HCT116 (cell line): ENCODE measurements around the gene RAVER1. TPM values are rescaled to one million over a fixed set of nuclear protein-coding genes. Genes with fewer than 3 reads are reported as not detected.

Source experiments
- ATAC-seq: fragments of 200-7000 bp; cut with Tn5 transposase; 2 replicates; pipeline ENCODE4 v1.9.1; 2020; ENCODE audit warnings: mild to moderate bottlenecking, moderate library complexity
- BruUV-seq: library from RNA; stranded (reverse); fragments of 400-500 nt; replicated peaks from 2 replicates; lab custom pipeline; 2021; lab: Mats Ljungman, UMichigan
- CTCF ChIA-PET: fragments of 300-600 bp; sonication (Branson Sonifier 250); formaldehyde crosslinking; loops from one replicate; lab custom pipeline; 2021; ENCODE audit warnings: antibody characterized with exemption; lab: Charles Lee
- POLR2A ChIA-PET: fragments of 300-600, 350-600 bp; sonication (Branson Sonifier 250); formaldehyde crosslinking; loops from one replicate; lab custom pipeline; 2021; ENCODE audit warnings: antibody characterized with exemption; lab: Charles Lee
- RAD21 ChIA-PET, 2 experiments: fragments of 300-600 bp; sonication (Branson Sonifier 250); formaldehyde crosslinking; loops; one replicate each; lab custom pipeline; 2023; ENCODE audit warnings: low total read pairs in 2 of 2; ENCODE audit not compliant: uncharacterized antibody in 2 of 2, unreplicated experiment in 2 of 2, low non-redundant PET in 1 of 2; lab: Charles Lee
- DNase-seq: peaks from one replicate; pipeline ENCODE4 v3.0.0-alpha.2; 2010; ENCODE audit warnings: low read depth, low spot score
- H2AFZ ChIP-seq: fragments of 200-600 bp; shearing (Covaris generic), sonication (generic); 2 replicates; pipeline ENCODE4 v1.6.1; 2017; ENCODE audit warnings: low read depth, mixed run types, mixed read lengths, antibody characterized with exemption, low read length; ENCODE audit not compliant: poor library complexity, severe bottlenecking
- H3K27ac ChIP-seq: 2 replicates; pipeline ENCODE4 v1.5.1; 2012; ENCODE audit warnings: low read depth, low read length
- H3K27me3 ChIP-seq: fragments of 200-600 bp; sonication (generic); 2 replicates; pipeline ENCODE4 v1.6.1; 2016; ENCODE audit warnings: mixed run types, low read length, mixed read lengths; ENCODE audit not compliant: insufficient read depth
- H3K36me3 ChIP-seq, 2 experiments: fragments of 200-500 bp in 1 of 2; fragments of 200-600 bp in 1 of 2; sonication (Bioruptor generic) in 1 of 2; sonication (generic) in 1 of 2; 2 replicates each; pipeline versions ENCODE4 v1.5.1 to v1.6.1; 2014 to 2016; ENCODE audit warnings: low read length in 2 of 2, inconsistent platforms in 1 of 2, mixed read lengths in 1 of 2, mixed run types in 1 of 2; ENCODE audit not compliant: insufficient read depth in 2 of 2, control insufficient read depth in 1 of 2
- H3K4me1 ChIP-seq, 2 experiments: fragments of 200-600 bp in 1 of 2; sonication (generic) in 1 of 2; 2 replicates each; pipeline versions ENCODE4 v1.5.1 to v1.6.1; 2012 to 2017; ENCODE audit warnings: low read length in 2 of 2, inconsistent platforms in 1 of 2, mild to moderate bottlenecking in 1 of 2, mixed read lengths in 1 of 2, mixed run types in 1 of 2, moderate library complexity in 1 of 2; ENCODE audit not compliant: insufficient read depth in 2 of 2, control insufficient read depth in 1 of 2
- H3K4me2 ChIP-seq: fragments of 200-600 bp; sonication (generic); 2 replicates; pipeline ENCODE4 v1.6.1; 2017; ENCODE audit warnings: mixed run types, low read length, mixed read lengths
- H3K4me3 ChIP-seq, 2 experiments: fragments of 200-600 bp in 1 of 2; sonication (generic) in 1 of 2; replicated peaks in 1 of 2; 2 replicates each; pipeline ENCODE4 v1.5.1; 2011 to 2016; ENCODE audit warnings: low read length in 2 of 2, control low read depth in 1 of 2, low read depth in 1 of 2, mild to moderate bottlenecking in 1 of 2, mixed read lengths in 1 of 2, mixed run types in 1 of 2
- H3K79me2 ChIP-seq: fragments of 200-600 bp; sonication (generic); 2 replicates; pipeline ENCODE4 v1.6.1; 2017; ENCODE audit warnings: mild to moderate bottlenecking, mixed run types, low read length, moderate library complexity, mixed read lengths; ENCODE audit not compliant: insufficient read depth
- H3K9ac ChIP-seq: fragments of 200-600 bp; sonication (generic); 2 replicates; pipeline ENCODE4 v1.6.1; 2016; ENCODE audit warnings: low read length, mixed read lengths
- H3K9me2 ChIP-seq: fragments of 200-600 bp; sonication (generic), shearing (Covaris generic); 2 replicates; pipeline ENCODE4 v1.6.1; 2017; ENCODE audit warnings: mixed run types, mild to moderate bottlenecking, moderate library complexity; ENCODE audit not compliant: insufficient read depth
- H3K9me3 ChIP-seq, 2 experiments: fragments of 200-500 bp in 1 of 2; fragments of 200-600 bp in 1 of 2; sonication (Bioruptor generic) in 1 of 2; sonication (generic) in 1 of 2; 2 replicates each; pipeline ENCODE4 v1.6.1; 2014 to 2017; ENCODE audit warnings: low read length in 2 of 2, mixed read lengths in 2 of 2, inconsistent platforms in 1 of 2, low read depth in 1 of 2, mild to moderate bottlenecking in 1 of 2, mixed run types in 1 of 2, moderate library complexity in 1 of 2; ENCODE audit not compliant: control insufficient read depth in 1 of 2, insufficient read depth in 1 of 2
- H4K20me1 ChIP-seq: fragments of 200-600 bp; sonication (generic), shearing (Covaris generic); 2 replicates; pipeline ENCODE4 v1.6.1; 2017; ENCODE audit warnings: mixed run types, mild to moderate bottlenecking, moderate library complexity; ENCODE audit not compliant: insufficient read depth
- ATF3 ChIP-seq: IDR thresholded peaks from 2 replicates; pipeline ENCODE4 v1.6.1; 2012
- CEBPB ChIP-seq: IDR thresholded peaks from 2 replicates; pipeline ENCODE4 v1.6.1; 2012; ENCODE audit warnings: low read depth
- CTCF ChIP-seq, 3 experiments: fragments of 200-600 bp in 1 of 3; sonication (generic) in 1 of 3; IDR thresholded peaks in 2 of 3; conservative IDR thresholded peaks in 1 of 3; 2 replicates each; pipeline ENCODE4 v1.5.1; 2012 to 2017; ENCODE audit warnings: low read depth in 2 of 3, low read length in 2 of 3, antibody characterized with exemption in 1 of 3, borderline replicate concordance in 1 of 3, control low read depth in 1 of 3, mild to moderate bottlenecking in 1 of 3, mixed read lengths in 1 of 3, mixed run types in 1 of 3, moderate library complexity in 1 of 3; ENCODE audit not compliant: insufficient read depth in 1 of 3
- ELF1 ChIP-seq: IDR thresholded peaks from 2 replicates; pipeline ENCODE4 v1.6.1; 2012; ENCODE audit warnings: low read depth, borderline replicate concordance
- EZH2phosphoT487 ChIP-seq: fragments of 200-600 bp; IDR thresholded peaks from 2 replicates; pipeline ENCODE4 v1.6.1; 2018; ENCODE audit warnings: antibody characterized with exemption, borderline replicate concordance
- POLR2A ChIP-seq: IDR thresholded peaks from 2 replicates; pipeline ENCODE4 v1.7.0; 2011; ENCODE audit warnings: borderline replicate concordance; ENCODE audit not compliant: insufficient read depth, insufficient read length; ENCODE audit errors: extremely low read depth
- RAD21 ChIP-seq: IDR thresholded peaks from 2 replicates; pipeline ENCODE4 v1.6.1; 2012; ENCODE audit warnings: low read depth, mild to moderate bottlenecking
- SP1 ChIP-seq: IDR thresholded peaks from 2 replicates; pipeline ENCODE4 v1.6.1; 2012; ENCODE audit warnings: low read depth
- SRF ChIP-seq: IDR thresholded peaks from 2 replicates; pipeline ENCODE4 v1.6.1; 2012; ENCODE audit warnings: low read depth
- YY1 ChIP-seq: IDR thresholded peaks from 2 replicates; pipeline ENCODE4 v1.6.1; 2011; ENCODE audit warnings: low read length, low read depth, moderate library complexity, mild to moderate bottlenecking; ENCODE audit not compliant: insufficient replicate concordance; ENCODE audit errors: extremely low read depth
- ZFX ChIP-seq: fragments of 450-650 bp; IDR thresholded peaks from 2 replicates; pipeline ENCODE4 v1.6.1; 2017
- ZNF274 ChIP-seq: fragments of 200-500 bp; sonication (Bioruptor generic); IDR thresholded peaks from 2 replicates; pipeline ENCODE4 v1.6.1; 2014; ENCODE audit warnings: mild to moderate bottlenecking, low read depth, low read length, inconsistent platforms
- intact Hi-C: fragments of 100-400 bp; cut with micrococcal nuclease; formaldehyde crosslinking; loops from 2 replicates; pipeline ENCODE4 v1.10.0; 2022
- total RNA-seq: library from RNA; stranded (reverse); gene quantifications from one replicate; pipeline ENCODE4 v1.2.1, GENCODE V29; 2021; ENCODE audit not compliant: unreplicated experiment
- TF ChIP-seq, protein P1 (sequence below): IDR thresholded peaks from 2 replicates; pipeline ENCODE4 v1.6.1; 2012; ENCODE audit warnings: low read depth

RAVER1 gene
- total RNA-seq, 1 experiment from 2014 or later: 71.0 TPM

GRCh38 chr19:10362259-10362658, 28.9 kb upstream of the RAVER1 start (continued):
- TF ChIP-seq ZFX (no peak), EZH2phosphoT487 (no peak), ZNF274 (no peak)
- TF ChIP-seq, all 23 proteins: peak for 0

DNA sequence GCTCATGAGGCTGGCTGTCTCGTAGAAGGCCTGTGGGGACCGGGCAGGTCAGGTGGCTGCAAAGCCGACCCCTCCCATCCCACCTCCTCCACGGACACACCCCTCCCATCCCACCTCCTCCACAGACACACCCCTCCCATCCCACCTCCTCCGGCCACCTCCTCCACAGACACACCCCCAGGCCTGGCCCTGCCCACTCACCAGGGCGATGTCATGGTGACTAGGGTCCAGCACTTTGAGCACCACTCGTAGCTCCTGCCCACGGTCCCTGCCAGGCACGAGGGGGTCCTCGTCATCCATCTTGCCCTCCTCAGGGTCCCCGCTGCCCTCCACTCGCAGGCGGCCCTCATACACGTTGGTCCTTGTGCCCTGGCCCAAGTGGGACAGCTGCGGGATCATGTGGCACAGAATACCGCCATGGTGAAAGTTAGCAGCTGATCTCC, 28.3 kb upstream of the RAVER1 start:
- ChIA-PET RAD21 (no interaction called here), CTCF (no interaction called here), POLR2A (interaction anchor here (1.5 kb wide), 1 partner anchor 72 kb away, joined by 3 read pairs; the partner anchor contains the start of gene ICAM5)
- DNase-seq: no peak
- no TSS peak for BruUV-seq
- peak; percentile 52; the same call in 1 of the 2 replicates for ATAC-seq
- H2AFZ ChIP-seq: no peak overlapping the region
- no peaks in the 10 kb centered on the region for H4K20me1 ChIP-seq
- no peaks in the 10 kb centered on the region for H3K9me3 ChIP-seq
- TF ChIP-seq YY1: no peak
- TF ChIP-seq ZNF274: no peak
- TF ChIP-seq SRF: no peak
- no peak for TF ChIP-seq SP1
- TF ChIP-seq ELF1: no peak
- TF ChIP-seq RAD21: no peak
- H3K79me2 ChIP-seq: no peaks in the 10 kb centered on the region
- H3K4me3 ChIP-seq: no peak overlapping the region
- H3K9ac ChIP-seq: no peak overlapping the region
- no peaks in the 10 kb centered on the region for H3K4me1 ChIP-seq
- H3K27me3 ChIP-seq: no peaks in the 10 kb centered on the region
- H3K36me3 ChIP-seq: peaks cover 14 to 16% of the 10 kb centered on the region in 2 experiments; a peak in 3 of 4 replicates
- no peak overlapping the region for H3K27ac ChIP-seq
- no peak overlapping the region for H3K4me2 ChIP-seq
- no peaks in the 10 kb centered on the region for H3K9me2 ChIP-seq
- intact Hi-C loops: no loop called here

DNA sequence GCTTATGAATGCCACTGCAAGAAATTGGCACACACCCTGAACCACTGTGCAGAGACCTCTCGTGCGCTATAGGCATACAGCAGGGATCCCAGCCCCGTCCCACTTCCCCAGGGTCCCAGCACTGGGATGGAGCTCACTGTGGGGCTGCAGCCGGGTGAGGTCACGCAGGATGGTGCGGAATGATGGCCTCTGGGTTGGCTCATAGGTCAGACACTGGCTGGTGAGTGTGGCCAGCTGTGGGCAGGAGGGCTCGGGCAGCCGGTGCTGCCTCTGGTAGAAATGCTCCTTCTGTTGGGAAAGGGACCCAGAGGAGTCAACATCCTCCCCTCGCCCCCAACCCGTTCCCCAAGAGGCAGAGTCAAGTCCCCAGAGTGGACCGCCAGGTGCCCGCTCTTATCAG, 23.1 kb upstream of the RAVER1 start:
- Histone ChIP-seq H3K9me2 (no peaks in the 10 kb centered on the region), H3K9ac (no peak overlapping the region), H3K79me2 (no peaks in the 10 kb centered on the region), H4K20me1 (no peaks in the 10 kb centered on the region), H3K4me3 (no peak overlapping the region), H3K27ac (no peak overlapping the region), H3K4me2 (no peak overlapping the region), H2AFZ (no peak overlapping the region), H3K4me1 (no peaks in the 10 kb centered on the region; a peak in 1 of 4 replicates), H3K9me3 (no peaks in the 10 kb centered on the region), H3K36me3 (peaks cover 5 to 14% of the 10 kb centered on the region in 2 experiments; a peak in 3 of 4 replicates), H3K27me3 (no peaks in the 10 kb centered on the region)
- intact Hi-C loops: no loop called here
- ATAC-seq (no peak), DNase-seq (no peak)
- no TSS peak for BruUV-seq
- CTCF ChIA-PET: no interaction called here
- POLR2A ChIA-PET: no interaction called here
- RAD21 ChIA-PET: no interaction called here
- TF ChIP-seq CTCF (IDR thresholded peaks at IDR 0.05 in 2 of 3, conservative IDR thresholded peaks at IDR 0.05 in 1 of 3; ENCODE audit: borderline replicate concordance in 1 of 3, insufficient read depth in 1 of 3, low read depth in 2 of 3, low read length in 2 of 3) (no peak), ZFX (no peak), ATF3 (no peak), POLR2A (no peak), CEBPB (no peak), RAD21 (no peak), SP1 (no peak)
- TF ChIP-seq, protein P1, sequence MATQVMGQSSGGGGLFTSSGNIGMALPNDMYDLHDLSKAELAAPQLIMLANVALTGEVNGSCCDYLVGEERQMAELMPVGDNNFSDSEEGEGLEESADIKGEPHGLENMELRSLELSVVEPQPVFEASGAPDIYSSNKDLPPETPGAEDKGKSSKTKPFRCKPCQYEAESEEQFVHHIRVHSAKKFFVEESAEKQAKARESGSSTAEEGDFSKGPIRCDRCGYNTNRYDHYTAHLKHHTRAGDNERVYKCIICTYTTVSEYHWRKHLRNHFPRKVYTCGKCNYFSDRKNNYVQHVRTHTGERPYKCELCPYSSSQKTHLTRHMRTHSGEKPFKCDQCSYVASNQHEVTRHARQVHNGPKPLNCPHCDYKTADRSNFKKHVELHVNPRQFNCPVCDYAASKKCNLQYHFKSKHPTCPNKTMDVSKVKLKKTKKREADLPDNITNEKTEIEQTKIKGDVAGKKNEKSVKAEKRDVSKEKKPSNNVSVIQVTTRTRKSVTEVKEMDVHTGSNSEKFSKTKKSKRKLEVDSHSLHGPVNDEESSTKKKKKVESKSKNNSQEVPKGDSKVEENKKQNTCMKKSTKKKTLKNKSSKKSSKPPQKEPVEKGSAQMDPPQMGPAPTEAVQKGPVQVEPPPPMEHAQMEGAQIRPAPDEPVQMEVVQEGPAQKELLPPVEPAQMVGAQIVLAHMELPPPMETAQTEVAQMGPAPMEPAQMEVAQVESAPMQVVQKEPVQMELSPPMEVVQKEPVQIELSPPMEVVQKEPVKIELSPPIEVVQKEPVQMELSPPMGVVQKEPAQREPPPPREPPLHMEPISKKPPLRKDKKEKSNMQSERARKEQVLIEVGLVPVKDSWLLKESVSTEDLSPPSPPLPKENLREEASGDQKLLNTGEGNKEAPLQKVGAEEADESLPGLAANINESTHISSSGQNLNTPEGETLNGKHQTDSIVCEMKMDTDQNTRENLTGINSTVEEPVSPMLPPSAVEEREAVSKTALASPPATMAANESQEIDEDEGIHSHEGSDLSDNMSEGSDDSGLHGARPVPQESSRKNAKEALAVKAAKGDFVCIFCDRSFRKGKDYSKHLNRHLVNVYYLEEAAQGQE: no peak
